Muscle of leg (tissue), 11 donors: Measurements from ENCODE around the gene GABBR2. TPM values are rescaled to one million over a fixed set of nuclear protein-coding genes. Genes with fewer than 3 reads are reported as not detected.

Source experiments
- DNase-seq: peaks from one replicate; pipeline ENCODE4 v3.0.0; 2013
- H3K27ac ChIP-seq: one replicate; pipeline ENCODE4 v1.5.1; 2013; ENCODE audit warnings: mild to moderate bottlenecking, low read length, control low read depth
- H3K27me3 ChIP-seq: one replicate; pipeline ENCODE4 v1.6.1; 2013; ENCODE audit warnings: low read length; ENCODE audit not compliant: control insufficient read depth, insufficient read depth
- H3K36me3 ChIP-seq: one replicate; pipeline ENCODE4 v1.6.1; 2013; ENCODE audit warnings: low read length; ENCODE audit not compliant: control insufficient read depth, insufficient read depth
- H3K4me1 ChIP-seq: one replicate; pipeline ENCODE4 v1.6.1; 2013; ENCODE audit warnings: low read length; ENCODE audit not compliant: control insufficient read depth, insufficient read depth
- H3K4me3 ChIP-seq: one replicate; pipeline ENCODE4 v1.5.1; 2013; ENCODE audit warnings: low read length, control low read depth
- H3K9me3 ChIP-seq: replicated peaks from 2 replicates; pipeline ENCODE4 v1.6.1; 2013; ENCODE audit warnings: low read depth, low read length; ENCODE audit not compliant: control insufficient read depth
- WGBS: methylation state at CpG from one replicate; pipeline ENCODE4 v1.1.5; 2013; ENCODE audit warnings: missing lambda C conversion rate; ENCODE audit not compliant: insufficient coverage; 5-methylcytosine and 5-hydroxymethylcytosine counted together
- polyA plus RNA-seq, 8 donors: library from polyadenylated mRNA; unstranded; fragments of 120-200 nt; gene quantifications; one replicate each; pipeline versions ENCODE4 v1.2.1 to v1.2.3, GENCODE V29; 2013; ENCODE audit warnings: inconsistent platforms in 1 of 8, low replicate concordance in 1 of 8; ENCODE audit not compliant: insufficient read length in 8 of 8, insufficient read depth in 1 of 8
- total RNA-seq: library from RNA; stranded (reverse); fragments of 120-200 nt; gene quantifications from one replicate; pipeline ENCODE4 v1.2.4, GENCODE V29; 2013

The GABBR2 gene
- total and polyA plus RNA-seq, 9 donors, result 0.35 to 1.6 (median 0.89) TPM

- H3K9me3 ChIP-seq, result no peaks in the 10 kb centered on the region
- no CpG with 5 or more reads among the region's 3 CpGs for WGBS
- peaks cover under 1% of the 10 kb centered on the region for H3K4me1 ChIP-seq
- no peak overlapping the region for H3K27ac ChIP-seq
- no peaks in the 10 kb centered on the region for H3K36me3 ChIP-seq
- no peak overlapping the region for H3K4me3 ChIP-seq
- no peak for DNase-seq
- no peaks in the 10 kb centered on the region for H3K27me3 ChIP-seq
These were observed 323.0 kb downstream of the GABBR2 start for GRCh38 chr9:98385751-98386150.

GRCh38 chr9:98383758-98384157, 325.0 kb downstream of the GABBR2 start:
- no peak overlapping the region for H3K4me3 ChIP-seq
- no peaks in the 10 kb centered on the region for H3K9me3 ChIP-seq
- no peaks in the 10 kb centered on the region for H3K36me3 ChIP-seq
- WGBS, result 71% methylated on average over 3 of the region's 4 CpGs
- peaks cover 9% of the 10 kb centered on the region for H3K4me1 ChIP-seq
- H3K27me3 ChIP-seq, result no peaks in the 10 kb centered on the region
- H3K27ac ChIP-seq, result no peak overlapping the region
- DNase-seq, result no peak

GRCh38 chr9:98381311-98382103, 327.2 kb downstream of the GABBR2 start:
- DNase-seq, result no peak
- Histone ChIP-seq H3K9me3 (no peaks in the 10 kb centered on the region), H3K4me3 (no peak overlapping the region), H3K4me1 (peaks cover 9% of the 10 kb centered on the region), H3K27me3 (no peaks in the 10 kb centered on the region), H3K27ac (no peak overlapping the region), H3K36me3 (no peaks in the 10 kb centered on the region)
- WGBS, result 86% methylated on average over 6 of the region's 12 CpGs

GRCh38 chr9:98380065-98380681, 328.6 kb downstream of the GABBR2 start:
- WGBS, result 22% methylated on average over 16 of the region's 19 CpGs
- Histone ChIP-seq H3K4me1 (peaks cover 9% of the 10 kb centered on the region), H3K27me3 (no peaks in the 10 kb centered on the region), H3K4me3 (no peak overlapping the region), H3K36me3 (no peaks in the 10 kb centered on the region), H3K9me3 (no peaks in the 10 kb centered on the region), H3K27ac (no peak overlapping the region)
- peak; percentile 46 for DNase-seq

- no peaks in the 10 kb centered on the region for H3K27me3 ChIP-seq
- H3K4me1 ChIP-seq, result peaks cover 9% of the 10 kb centered on the region
- no peak overlapping the region for H3K27ac ChIP-seq
- no CpG with 5 or more reads among the region's 1 CpG for WGBS
- no peak for DNase-seq
- no peak overlapping the region for H3K4me3 ChIP-seq
- no peaks in the 10 kb centered on the region for H3K9me3 ChIP-seq
- H3K36me3 ChIP-seq, result no peaks in the 10 kb centered on the region
These were observed 329.2 kb downstream of the GABBR2 start for GRCh38 chr9:98379572-98379971.

GRCh38 chr9:98378794-98379193, 329.9 kb downstream of the GABBR2 start:
- WGBS, result 80% methylated on average over 4 of the region's 5 CpGs
- Histone ChIP-seq H3K4me3 (no peak overlapping the region), H3K36me3 (no peaks in the 10 kb centered on the region), H3K27ac (no peak overlapping the region), H3K27me3 (no peaks in the 10 kb centered on the region), H3K4me1 (peaks cover 9% of the 10 kb centered on the region), H3K9me3 (no peaks in the 10 kb centered on the region)
- no peak for DNase-seq

- no peak overlapping the region for H3K27ac ChIP-seq
- no peak for DNase-seq
- no peaks in the 10 kb centered on the region for H3K36me3 ChIP-seq
- no peaks in the 10 kb centered on the region for H3K27me3 ChIP-seq
- 55% methylated on average over 4 of the region's 8 CpGs for WGBS
- peaks cover 9% of the 10 kb centered on the region for H3K4me1 ChIP-seq
- H3K4me3 ChIP-seq, result no peak overlapping the region
- no peaks in the 10 kb centered on the region for H3K9me3 ChIP-seq
These were observed 330.4 kb downstream of the GABBR2 start for GRCh38 chr9:98378206-98378780.

- Histone ChIP-seq H3K4me1 (peaks cover 9% of the 10 kb centered on the region), H3K36me3 (no peaks in the 10 kb centered on the region), H3K4me3 (no peak overlapping the region), H3K27ac (no peak overlapping the region), H3K9me3 (no peaks in the 10 kb centered on the region), H3K27me3 (peaks cover 3% of the 10 kb centered on the region)
- no peak for DNase-seq
- 58% methylated on average over 3 of the region's 3 CpGs for WGBS
These were observed 333.5 kb downstream of the GABBR2 start for GRCh38 chr9:98375138-98375726.

GRCh38 chr9:98374385-98375051, 334.2 kb downstream of the GABBR2 start:
- no peak for DNase-seq
- 40% methylated on average over 7 of the region's 10 CpGs for WGBS

GRCh38 chr9:98373609-98374008, 335.1 kb downstream of the GABBR2 start:
- Histone ChIP-seq H3K9me3 (no peaks in the 10 kb centered on the region), H3K27ac (no peak overlapping the region)
- no peak for DNase-seq

More at GRCh38 chr9:98374385-98375051, 334.2 kb downstream of the GABBR2 start:
- Histone ChIP-seq H3K4me3 (no peak overlapping the region), H3K4me1 (peaks cover 5% of the 10 kb centered on the region), H3K27ac (no peak overlapping the region), H3K9me3 (no peaks in the 10 kb centered on the region), H3K36me3 (no peaks in the 10 kb centered on the region), H3K27me3 (peaks cover 3% of the 10 kb centered on the region)

More at GRCh38 chr9:98373609-98374008, 335.1 kb downstream of the GABBR2 start:
- H3K27me3 ChIP-seq, result peaks cover 3% of the 10 kb centered on the region
- no peaks in the 10 kb centered on the region for H3K36me3 ChIP-seq
- H3K4me3 ChIP-seq, result no peak overlapping the region
- peaks cover 9% of the 10 kb centered on the region for H3K4me1 ChIP-seq
